ENCODE measurements around the gene WDR83.
"Not testable (repeated sequence)": the region's sequence is repeated elsewhere in the genome, so short reads cannot be mapped to it uniquely, and the experiment has no call there.

The WDR83 gene

GRCh38 chr19:12665671-12666264, 839 bp upstream of the WDR83 start:
- ATAC-seq (replicated peaks) (no peak), DNase-seq (no peak)
- Mint-ChIP-seq H3K9me3 (no peaks in the 10 kb centered on the region), H3K27me3 (no peaks in the 10 kb centered on the region), H3K4me1 (ENCODE audit: low read depth in 2 of 2) (peaks cover 37 to 49% of the 10 kb centered on the region in 2 donors), H3K4me3 (peak overlapping the region; percentile 96 to 99), H3K27ac (peak overlapping the region; percentile 98 to 99), H3K36me3 (ENCODE audit: insufficient read depth) (peaks cover 58% of the 10 kb centered on the region)

- ATAC-seq (replicated peaks) (no peak), DNase-seq (no peak)
- H3K9me3 Mint-ChIP-seq: no peaks in the 10 kb centered on the region
- no peaks in the 10 kb centered on the region for H3K27me3 Mint-ChIP-seq
- peaks cover 43 to 54% of the 10 kb centered on the region in 2 donors for H3K4me1 Mint-ChIP-seq (ENCODE audit: low read depth in 2 of 2)
- H3K36me3 Mint-ChIP-seq (ENCODE audit: insufficient read depth): peaks cover 52% of the 10 kb centered on the region
- peak overlapping the region; percentile 96 to 99 for H3K4me3 Mint-ChIP-seq
- H3K27ac Mint-ChIP-seq: peak overlapping the region; percentile 98 to 99
Observed at GRCh38 chr19:12667731-12668302, 1.2 kb downstream of the WDR83 start.

- ATAC-seq (replicated peaks) (no peak), DNase-seq (no peak)
- Mint-ChIP-seq H3K27ac (peak overlapping the region; percentile 98 to 99), H3K27me3 (no peaks in the 10 kb centered on the region), H3K4me3 (peak overlapping the region; percentile 96 to 97), H3K36me3 (ENCODE audit: insufficient read depth) (peaks cover 52% of the 10 kb centered on the region), H3K9me3 (no peaks in the 10 kb centered on the region), H3K4me1 (ENCODE audit: low read depth in 2 of 2) (peaks cover 43 to 54% of the 10 kb centered on the region in 2 donors)
Observed at GRCh38 chr19:12668346-12668745, 1.7 kb downstream of the WDR83 start.

GRCh38 chr19:12668932-12669269, 2.3 kb downstream of the WDR83 start:
- Mint-ChIP-seq H3K4me1 (ENCODE audit: low read depth in 2 of 2) (peaks cover 43 to 56% of the 10 kb centered on the region in 2 donors), H3K4me3 (peak overlapping the region; percentile 96 to 97), H3K9me3 (no peaks in the 10 kb centered on the region), H3K27ac (peak overlapping the region; percentile 98 to 99), H3K27me3 (no peaks in the 10 kb centered on the region), H3K36me3 (ENCODE audit: insufficient read depth) (peaks cover 52% of the 10 kb centered on the region)
- peak; percentile 63 to 73 (median 69) for DNase-seq
- ATAC-seq (replicated peaks): peak; percentile 56

GRCh38 chr19:12669270-12670158, 2.9 kb downstream of the WDR83 start:
- no peaks in the 10 kb centered on the region for H3K9me3 Mint-ChIP-seq
- peak overlapping the region; percentile 98 to 99 for H3K27ac Mint-ChIP-seq
- peaks cover 55% of the 10 kb centered on the region for H3K36me3 Mint-ChIP-seq (ENCODE audit: insufficient read depth)
- peaks cover 43 to 54% of the 10 kb centered on the region in 2 donors for H3K4me1 Mint-ChIP-seq (ENCODE audit: low read depth in 2 of 2)
- ATAC-seq (replicated peaks): peak; percentile 37
- DNase-seq: peak; percentile 72 to 83 (median 73)
- no peaks in the 10 kb centered on the region for H3K27me3 Mint-ChIP-seq
- peak overlapping the region; percentile 96 to 97 for H3K4me3 Mint-ChIP-seq

GRCh38 chr19:12670159-12670928, 3.7 kb downstream of the WDR83 start:
- Mint-ChIP-seq H3K27me3 (no peaks in the 10 kb centered on the region), H3K36me3 (ENCODE audit: insufficient read depth) (peaks cover 59% of the 10 kb centered on the region), H3K9me3 (no peaks in the 10 kb centered on the region), H3K27ac (peak overlapping the region; percentile 98 to 99), H3K4me3 (peak overlapping the region; percentile 96 to 97), H3K4me1 (ENCODE audit: low read depth in 2 of 2) (peaks cover 38 to 49% of the 10 kb centered on the region in 2 donors)
- no peak for DNase-seq
- no peak for ATAC-seq (replicated peaks)

- peaks cover 32 to 41% of the 10 kb centered on the region in 2 donors for H3K4me1 Mint-ChIP-seq (ENCODE audit: low read depth in 2 of 2)
- no peaks in the 10 kb centered on the region for H3K9me3 Mint-ChIP-seq
- no peaks in the 10 kb centered on the region for H3K27me3 Mint-ChIP-seq
- H3K4me3 Mint-ChIP-seq: no peak overlapping the region
- DNase-seq: no peak
- H3K27ac Mint-ChIP-seq: peak overlapping the region in 1 of 2 donors; percentile 5
- H3K36me3 Mint-ChIP-seq (ENCODE audit: insufficient read depth): peaks cover 66% of the 10 kb centered on the region
- no peak for ATAC-seq (replicated peaks)
Observed at GRCh38 chr19:12672744-12673143, 6.1 kb downstream of the WDR83 start.

- Mint-ChIP-seq H3K4me3 (no peak overlapping the region), H3K27ac (no peak overlapping the region), H3K36me3 (ENCODE audit: insufficient read depth) (peaks cover 78% of the 10 kb centered on the region), H3K4me1 (ENCODE audit: low read depth in 2 of 2) (peaks cover 26% of the 10 kb centered on the region in 2 donors), H3K27me3 (no peaks in the 10 kb centered on the region), H3K9me3 (no peaks in the 10 kb centered on the region)
- no peak for ATAC-seq (replicated peaks)
- no peak for DNase-seq
Observed at GRCh38 chr19:12675399-12675798, 8.8 kb downstream of the WDR83 start.

GRCh38 chr19:12675940-12676339, 9.3 kb downstream of the WDR83 start:
- peaks cover 79% of the 10 kb centered on the region for H3K36me3 Mint-ChIP-seq (ENCODE audit: insufficient read depth)
- ATAC-seq (replicated peaks): no peak
- H3K27me3 Mint-ChIP-seq: no peaks in the 10 kb centered on the region
- H3K4me3 Mint-ChIP-seq: no peak overlapping the region
- no peak overlapping the region for H3K27ac Mint-ChIP-seq
- H3K4me1 Mint-ChIP-seq (ENCODE audit: low read depth in 2 of 2): peaks cover 24 to 25% of the 10 kb centered on the region in 2 donors
- no peak for DNase-seq
- H3K9me3 Mint-ChIP-seq: no peaks in the 10 kb centered on the region

GRCh38 chr19:12676384-12676792, 9.8 kb downstream of the WDR83 start:
- Mint-ChIP-seq H3K9me3 (no peaks in the 10 kb centered on the region), H3K4me3 (peak overlapping the region in 1 of 2 donors; percentile 35)
- peak; percentile 54 for ATAC-seq (replicated peaks)

GRCh38 chr19:12676928-12677327, 10.3 kb downstream of the WDR83 start:
- H3K4me3 Mint-ChIP-seq: peak overlapping the region in 1 of 2 donors; percentile 35
- no peak for DNase-seq
- H3K4me1 Mint-ChIP-seq (ENCODE audit: low read depth in 2 of 2): peaks cover 28 to 29% of the 10 kb centered on the region in 2 donors
- H3K27ac Mint-ChIP-seq: no peak overlapping the region
- no peaks in the 10 kb centered on the region for H3K9me3 Mint-ChIP-seq
- no peaks in the 10 kb centered on the region for H3K27me3 Mint-ChIP-seq
- ATAC-seq (replicated peaks): no peak
- peaks cover 84% of the 10 kb centered on the region for H3K36me3 Mint-ChIP-seq (ENCODE audit: insufficient read depth)

More at GRCh38 chr19:12676384-12676792, 9.8 kb downstream of the WDR83 start:
- H3K36me3 Mint-ChIP-seq (ENCODE audit: insufficient read depth): peaks cover 81% of the 10 kb centered on the region
- H3K27me3 Mint-ChIP-seq: no peaks in the 10 kb centered on the region
- peaks cover 28 to 30% of the 10 kb centered on the region in 2 donors for H3K4me1 Mint-ChIP-seq (ENCODE audit: low read depth in 2 of 2)
- DNase-seq: peak; percentile 77 to 84 (median 81)
- H3K27ac Mint-ChIP-seq: no peak overlapping the region

- not testable (repeated sequence) for DNase-seq; H3K4me3 Mint-ChIP-seq; H3K27me3 Mint-ChIP-seq; H3K9me3 Mint-ChIP-seq; H3K27ac Mint-ChIP-seq; ATAC-seq (replicated peaks)
- Mint-ChIP-seq H3K36me3 (ENCODE audit: insufficient read depth) (peaks cover 82% of the 10 kb centered on the region), H3K4me1 (ENCODE audit: low read depth in 2 of 2) (peaks cover 25 to 26% of the 10 kb centered on the region in 2 donors)
Observed at GRCh38 chr19:12678039-12678438, 11.4 kb downstream of the WDR83 start.

- no peak for DNase-seq
- Mint-ChIP-seq H3K27ac (peak overlapping the region in 1 of 2 donors; percentile 91), H3K9me3 (no peaks in the 10 kb centered on the region), H3K4me1 (ENCODE audit: low read depth in 2 of 2) (peaks cover 23 to 26% of the 10 kb centered on the region in 2 donors), H3K27me3 (no peaks in the 10 kb centered on the region), H3K36me3 (ENCODE audit: insufficient read depth) (peaks cover 67% of the 10 kb centered on the region), H3K4me3 (peak overlapping the region; percentile 25 to 92)
- no peak for ATAC-seq (replicated peaks)
Observed at GRCh38 chr19:12680034-12680433, 13.4 kb downstream of the WDR83 start.
